Transverse colon (tissue), 4 donors: ENCODE results near the gene EP400.

Experiments
- CTCF ChIP-seq, 5 experiments: fragments of 200-600 bp in 3 of 5; fragments of 450-650 bp in 2 of 5; sonication (generic) in 3 of 5; IDR thresholded peaks; 1 replicate in 2 of 5; 2 replicates in 3 of 5; pipeline ENCODE4 v1.5.1; 2016 to 2017; ENCODE audit warnings: antibody characterized with exemption in 5 of 5, inconsistent platforms in 3 of 5, mild to moderate bottlenecking in 2 of 5, moderate library complexity in 1 of 5
- EP300 ChIP-seq: sonication (generic); formaldehyde crosslinking; IDR thresholded peaks from one replicate; pipeline ENCODE4 v1.6.1; 2017; ENCODE audit warnings: antibody characterized with exemption, low read depth
- POLR2AphosphoS5 ChIP-seq, 3 donors: sonication (generic); formaldehyde crosslinking; IDR thresholded peaks; one replicate each; pipeline ENCODE4 v1.6.1; 2016; ENCODE audit warnings: antibody characterized with exemption in 3 of 3

- TF ChIP-seq CTCF (IDR thresholded peaks at IDR 0.05) (no peak), EP300 (no peak), POLR2AphosphoS5 (IDR thresholded peaks at IDR 0.05) (no peak)
These were observed 30.2 kb upstream of the EP400 start for GRCh38 chr12:131919366-131920156.
